Epithelial cell of prostate (primary cell): ENCODE results near the gene PTPRC.

Experiments used
- DNase-seq: peaks from one replicate; pipeline ENCODE4 v3.0.0-alpha.2; 2011; ENCODE audit warnings: low read depth, low spot score
- H3K27ac ChIP-seq: fragments of 450-650 bp; 2 replicates; pipeline ENCODE4 v1.5.1; 2017; ENCODE audit warnings: mild to moderate bottlenecking

The PTPRC gene

DNA sequence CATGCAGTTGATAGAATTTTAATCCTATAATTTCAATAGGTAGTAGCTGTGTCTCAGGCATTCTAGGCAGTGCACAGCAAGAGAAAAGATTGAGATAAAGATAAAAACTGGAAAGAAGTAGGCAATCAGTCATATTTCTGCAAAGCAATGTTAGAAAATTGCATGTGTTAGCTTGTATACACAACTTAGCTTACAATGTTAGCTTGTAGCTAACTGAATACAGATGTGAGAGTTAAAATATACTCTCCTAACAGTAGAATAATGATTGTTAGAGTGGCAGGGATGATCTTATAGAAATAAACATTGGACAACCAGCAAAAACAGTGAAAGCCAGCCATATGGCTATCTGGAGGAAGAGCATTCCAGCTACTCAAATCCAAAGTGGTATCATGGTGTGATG is 29.0 kb downstream of the PTPRC start:
- no peak for DNase-seq
- no peak overlapping the region for H3K27ac ChIP-seq

DNA sequence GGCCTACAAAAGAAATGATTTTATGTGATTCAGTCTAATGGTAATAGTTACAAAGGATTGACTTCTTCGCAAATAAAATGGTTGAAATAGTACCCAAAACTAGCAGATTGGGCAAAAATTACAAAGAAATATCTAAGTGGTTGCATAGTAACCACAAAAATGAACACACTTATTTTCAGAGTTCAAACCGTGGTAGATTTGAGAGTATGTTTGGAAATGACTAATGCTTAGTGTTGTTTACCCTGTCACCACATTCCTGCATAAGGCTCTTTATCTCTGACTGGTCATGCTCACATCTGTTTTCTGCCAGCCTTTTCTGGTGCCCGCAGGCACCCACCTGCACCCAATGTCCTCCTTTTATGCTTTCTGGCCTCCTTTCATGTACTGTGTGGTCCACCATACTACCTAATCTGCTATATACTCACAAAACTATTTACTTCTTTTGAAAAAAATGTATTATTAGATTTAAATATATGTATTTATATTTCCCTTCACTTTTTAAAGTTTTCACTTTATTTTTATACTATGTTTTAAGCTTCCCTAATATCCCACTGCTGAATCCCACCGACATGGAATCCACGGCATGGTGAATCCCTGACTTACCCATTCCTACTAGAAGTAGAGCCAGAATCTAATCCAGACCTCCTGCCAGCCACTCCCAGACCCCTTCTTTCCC is 30.3 kb downstream of the PTPRC start:
- DNase-seq = peak; percentile 64
- no peak overlapping the region for H3K27ac ChIP-seq

GRCh38 chr1:198669771-198670170 is 30.9 kb downstream of the PTPRC start:
- no peak for DNase-seq
- no peak overlapping the region for H3K27ac ChIP-seq

DNA sequence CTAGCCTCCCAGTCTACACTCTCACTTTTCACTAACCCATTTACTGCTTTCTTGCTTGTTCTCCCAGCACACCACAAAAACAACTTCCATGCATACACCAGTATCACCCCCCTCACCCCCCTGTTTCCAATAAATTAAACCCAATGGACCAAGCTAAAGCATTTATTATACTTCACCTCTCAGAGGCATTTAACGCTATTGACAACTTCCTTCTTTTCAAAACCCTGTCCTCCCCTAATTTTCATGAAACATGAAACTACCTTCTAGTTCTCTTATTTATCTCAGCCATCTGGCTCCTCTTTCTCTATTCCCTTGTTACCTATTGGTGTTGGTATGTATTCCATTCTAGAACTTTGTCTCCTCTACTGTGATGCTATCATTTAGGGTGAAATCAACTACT is 32.3 kb downstream of the PTPRC start:
- H3K27ac ChIP-seq = no peak overlapping the region
- no peak for DNase-seq

DNA sequence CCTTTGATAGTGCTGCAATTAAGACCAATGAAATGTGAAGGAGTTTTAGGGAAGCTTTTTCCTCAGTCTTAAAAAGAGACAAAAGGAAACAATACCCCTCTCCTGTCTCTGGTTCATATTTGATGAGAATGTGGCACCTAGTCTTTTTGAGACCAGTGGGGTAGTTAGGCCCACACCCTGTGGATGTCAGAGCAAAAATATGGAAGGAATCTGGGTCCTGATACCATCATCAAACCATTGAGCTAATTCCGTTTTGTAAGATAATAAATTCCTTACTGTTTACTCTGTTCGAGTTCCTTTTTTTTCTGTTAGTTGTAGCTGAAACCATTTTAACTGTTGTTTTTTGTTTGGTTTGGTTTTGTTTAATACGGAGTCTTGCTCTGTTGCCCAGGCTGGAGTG is 33.3 kb downstream of the PTPRC start:
- peak overlapping the region; percentile 26 for H3K27ac ChIP-seq

DNA sequence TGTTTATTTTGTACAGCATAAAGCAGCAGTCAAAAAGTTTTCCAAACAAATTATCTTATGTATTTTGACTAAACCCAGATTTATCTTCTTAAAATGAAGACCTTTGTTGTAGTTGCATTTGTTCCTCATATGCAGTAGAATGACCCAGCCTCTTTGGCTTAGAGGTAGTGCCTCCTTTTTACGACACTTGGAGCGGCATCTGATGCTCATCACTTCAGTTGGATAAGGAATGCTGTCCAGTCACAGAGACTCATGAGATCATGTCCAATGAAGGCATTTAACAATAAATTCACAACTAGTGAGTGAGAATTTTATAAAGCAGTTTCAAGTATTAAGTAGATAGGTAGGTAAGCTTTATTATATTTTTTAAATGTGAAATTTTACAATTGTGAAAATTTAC is 35.2 kb downstream of the PTPRC start:
- no peak for DNase-seq
- H3K27ac ChIP-seq = no peak overlapping the region

More for the DNA sequence above, 33.3 kb downstream of the PTPRC start:
- no peak for DNase-seq

DNA sequence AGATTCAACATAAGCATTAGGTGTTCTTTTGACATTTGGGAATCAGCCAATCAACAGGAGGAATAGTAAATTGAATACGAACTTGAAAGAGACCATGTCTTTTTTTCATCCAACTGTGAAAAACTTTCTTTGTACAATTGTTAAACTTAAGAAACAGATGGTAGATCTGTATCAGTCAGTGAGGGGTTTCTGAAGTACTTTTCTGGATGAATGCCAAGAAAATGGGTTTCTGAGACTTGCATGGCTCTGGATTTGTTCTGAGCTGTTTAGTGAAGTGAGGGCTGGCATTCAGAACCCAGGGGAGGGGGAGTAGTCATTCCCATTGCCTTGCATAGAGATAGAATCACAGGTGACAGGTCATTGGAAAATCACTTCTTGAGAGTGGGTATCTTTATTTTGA is 37.4 kb downstream of the PTPRC start:
- H3K27ac ChIP-seq = no peak overlapping the region
- DNase-seq = no peak

- no peak overlapping the region for H3K27ac ChIP-seq
- DNase-seq = no peak
Observed at GRCh38 chr1:198677027-198677426, 38.2 kb downstream of the PTPRC start.

DNA sequence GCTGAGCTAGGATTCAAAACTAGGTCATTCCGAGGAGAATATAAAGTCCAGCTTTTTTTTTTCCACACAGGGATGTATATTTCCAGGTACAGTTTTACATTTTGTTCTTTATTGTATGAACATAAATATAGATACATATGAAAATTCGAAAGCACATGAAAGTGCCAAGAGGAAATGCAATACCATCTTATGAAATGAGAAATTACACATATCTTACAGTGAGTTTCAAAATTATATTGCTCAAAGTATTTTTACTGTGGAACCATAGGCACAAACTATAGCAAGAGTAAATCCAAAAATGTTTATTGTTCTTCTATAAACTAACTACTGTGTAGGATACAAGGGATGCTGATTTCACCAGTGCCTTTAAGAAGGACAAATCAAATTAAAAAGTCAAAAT is 39.0 kb downstream of the PTPRC start:
- DNase-seq = no peak
- no peak overlapping the region for H3K27ac ChIP-seq

DNA sequence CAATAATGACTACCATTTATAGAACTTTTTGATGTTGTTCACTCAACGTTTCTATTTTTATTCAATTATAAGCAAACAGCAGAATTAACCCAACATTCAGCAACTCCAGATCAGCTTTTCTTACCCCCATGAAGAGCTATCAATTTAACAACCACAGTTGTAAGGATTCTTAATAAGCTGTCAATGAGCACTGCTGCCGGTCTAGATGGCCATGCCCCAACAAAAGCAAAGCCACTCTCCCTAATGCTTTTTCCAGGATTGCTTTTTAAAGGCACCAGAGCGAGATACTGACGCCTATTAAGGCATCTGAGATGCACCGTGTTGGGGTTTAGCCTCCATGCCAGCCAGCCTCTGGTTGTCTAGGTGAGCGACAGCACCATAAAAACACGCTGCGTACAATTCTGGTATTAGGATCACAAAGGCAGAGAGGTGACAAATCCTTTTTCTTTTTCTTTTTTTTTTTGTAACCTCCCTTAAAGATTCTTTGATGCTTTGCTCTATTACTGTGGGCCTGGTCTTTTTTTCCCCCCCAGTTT is 39.5 kb downstream of the PTPRC start:
- no peak for DNase-seq
- H3K27ac ChIP-seq = no peak overlapping the region

DNA sequence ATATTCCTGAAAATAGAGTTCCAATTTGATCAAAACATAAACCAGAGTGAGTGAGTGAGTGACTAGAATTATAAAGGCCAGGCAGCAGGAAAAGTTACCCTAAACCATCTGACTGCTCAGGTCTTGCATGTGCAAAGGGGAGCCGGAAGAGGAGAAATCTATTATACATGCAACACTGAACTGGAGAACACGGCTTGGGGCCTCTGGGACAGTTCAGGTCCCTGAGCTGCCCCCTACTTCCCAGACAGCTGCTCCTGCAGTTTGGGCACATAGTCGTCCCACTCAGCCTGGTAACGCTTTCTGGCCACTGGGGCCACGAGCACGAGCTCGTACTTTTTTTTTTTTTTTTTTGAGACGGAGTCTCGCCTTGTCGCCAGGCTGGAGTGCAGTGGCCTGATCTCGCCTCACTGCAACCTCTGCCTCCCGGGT is 40.1 kb downstream of the PTPRC start:
- no peak overlapping the region for H3K27ac ChIP-seq
- DNase-seq = no peak

GRCh38 chr1:198679535-198680173 is 40.8 kb downstream of the PTPRC start:
- H3K27ac ChIP-seq = no peak overlapping the region
- no peak for DNase-seq

- no peak overlapping the region for H3K27ac ChIP-seq
- DNase-seq = no peak
Observed at GRCh38 chr1:198680174-198680875, 41.5 kb downstream of the PTPRC start.

- peak overlapping the region; percentile 55 for H3K27ac ChIP-seq
- no peak for DNase-seq
Observed at GRCh38 chr1:198681252-198681651, 42.4 kb downstream of the PTPRC start.

- peak; percentile 53 for DNase-seq
Observed at GRCh38 chr1:198681831-198682759, 43.3 kb downstream of the PTPRC start.

GRCh38 chr1:198682850-198683249 is 44.0 kb downstream of the PTPRC start:
- H3K27ac ChIP-seq = no peak overlapping the region

More at GRCh38 chr1:198681831-198682759, 43.3 kb downstream of the PTPRC start:
- H3K27ac ChIP-seq = peak overlapping the region; percentile 55

DNA sequence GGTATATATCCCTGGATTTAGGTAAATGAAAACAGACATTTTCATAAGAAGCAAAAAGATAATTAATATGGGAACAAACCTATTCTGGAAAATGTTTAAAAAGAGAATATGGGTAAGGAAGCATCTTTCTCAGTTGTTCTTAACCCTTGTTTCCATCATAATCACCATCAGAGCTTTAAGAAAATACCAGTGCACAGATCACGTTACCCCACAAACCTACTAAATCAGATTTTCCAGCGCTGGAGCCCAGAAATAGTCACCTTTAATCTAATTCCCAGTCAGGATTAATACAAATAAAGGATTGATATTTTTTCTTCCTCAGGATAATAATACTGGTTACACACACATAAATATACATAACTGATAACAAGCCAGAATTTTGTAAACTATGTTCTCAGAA is 44.6 kb downstream of the PTPRC start:
- no peak overlapping the region for H3K27ac ChIP-seq
- DNase-seq = no peak

More at GRCh38 chr1:198682850-198683249, 44.0 kb downstream of the PTPRC start:
- no peak for DNase-seq

- no peak overlapping the region for H3K27ac ChIP-seq
- no peak for DNase-seq
Observed at GRCh38 chr1:198686069-198686728, 47.4 kb downstream of the PTPRC start.

DNA sequence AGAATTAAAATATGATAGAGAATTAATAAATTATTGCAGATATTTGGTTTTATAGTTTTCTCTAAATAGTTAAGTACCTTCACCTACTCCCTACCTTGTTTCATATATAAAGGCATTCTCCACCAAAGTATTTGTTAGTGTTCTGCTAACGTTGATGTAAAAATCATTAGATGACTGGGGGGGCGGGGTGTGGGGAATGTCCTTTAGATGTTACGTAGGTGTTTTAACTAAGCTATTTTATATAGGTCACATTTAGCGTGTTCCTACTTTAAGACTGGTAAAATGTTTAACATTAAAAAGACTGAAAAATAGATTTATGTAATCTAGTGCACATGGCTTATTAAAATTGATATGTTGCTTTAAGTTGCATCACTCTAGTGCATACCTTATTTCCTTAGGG is 48.6 kb downstream of the PTPRC start:
- no peak overlapping the region for H3K27ac ChIP-seq

DNA sequence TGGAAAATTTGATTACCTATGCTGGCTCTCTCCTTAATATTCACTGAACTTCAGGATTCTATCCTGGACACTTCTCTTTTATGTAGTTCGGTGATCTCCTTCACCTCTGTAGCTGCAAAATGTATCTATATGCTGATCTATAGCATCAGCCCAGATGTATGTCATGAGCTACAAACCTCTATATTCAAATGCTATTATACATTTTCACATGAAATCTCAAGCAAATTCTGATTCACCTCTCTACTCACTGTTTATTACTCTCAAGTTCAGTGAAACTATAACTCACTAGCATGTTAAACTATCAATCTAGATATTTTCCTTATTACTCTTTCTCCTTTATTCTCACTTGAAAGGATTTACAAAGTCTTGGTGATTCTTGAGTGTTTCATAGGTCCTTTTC is 52.2 kb downstream of the PTPRC start:
- DNase-seq = no peak
- H3K27ac ChIP-seq = no peak overlapping the region

More for the DNA sequence above, 48.6 kb downstream of the PTPRC start:
- DNase-seq = no peak
